Esophagus muscularis mucosa (tissue), 4 donors: ENCODE measurements around the gene PRICKLE1.

Source experiments
- EP300 ChIP-seq: sonication (generic); formaldehyde crosslinking; IDR thresholded peaks from one replicate; pipeline ENCODE4 v1.6.1; 2017; ENCODE audit warnings: antibody characterized with exemption
- POLR2A ChIP-seq: fragments of 450-650 bp; IDR thresholded peaks from one replicate; pipeline ENCODE4 v1.6.1; 2017; ENCODE audit warnings: antibody characterized with exemption, moderate library complexity, mild to moderate bottlenecking, low read depth
- POLR2AphosphoS5 ChIP-seq, 2 donors: sonication (generic); formaldehyde crosslinking; IDR thresholded peaks; one replicate each; pipeline ENCODE4 v1.6.1; 2017; ENCODE audit warnings: antibody characterized with exemption in 2 of 2
- TF ChIP-seq, protein P1 (sequence below), 3 experiments: fragments of 200-600 bp in 2 of 3; fragments of 450-650 bp in 1 of 3; sonication (generic) in 2 of 3; IDR thresholded peaks; one replicate each; pipeline ENCODE4 v1.5.1; 2017 to 2019; ENCODE audit warnings: antibody characterized with exemption in 3 of 3, mild to moderate bottlenecking in 2 of 3, moderate library complexity in 1 of 3

DNA sequence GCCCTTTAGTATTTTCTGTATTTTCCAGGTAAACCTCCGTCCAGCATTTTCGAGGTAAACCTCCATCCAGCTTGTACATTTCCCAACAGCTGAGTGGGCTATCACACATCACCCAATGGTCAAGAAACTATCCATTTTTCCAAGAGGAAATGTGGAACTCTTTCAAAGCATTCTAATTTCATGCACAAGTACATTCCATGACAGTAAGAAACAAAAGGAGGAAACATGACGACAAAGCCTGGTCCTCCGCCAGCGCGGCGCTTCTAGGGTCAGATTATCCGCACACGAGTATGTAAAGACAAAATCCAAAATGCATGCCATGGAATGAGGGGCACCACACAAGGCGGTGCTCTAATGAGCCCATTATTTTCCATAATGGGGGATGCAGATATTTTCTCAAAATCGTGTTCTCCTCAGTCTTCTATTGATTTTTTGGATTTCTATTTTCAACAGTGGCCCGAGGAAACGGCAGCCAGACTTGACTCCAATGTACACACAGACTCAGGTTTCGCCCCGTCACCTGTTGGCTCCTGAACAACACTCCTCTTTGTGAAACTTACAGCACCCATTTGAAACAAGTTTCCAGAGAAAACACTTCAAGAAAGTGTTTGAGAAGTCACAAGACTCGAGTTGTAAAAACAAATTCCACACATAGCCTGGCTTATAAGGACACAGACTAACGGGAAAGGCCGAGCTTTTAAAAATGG, 107.4 kb downstream of the PRICKLE1 start:
- TF ChIP-seq, protein P1, sequence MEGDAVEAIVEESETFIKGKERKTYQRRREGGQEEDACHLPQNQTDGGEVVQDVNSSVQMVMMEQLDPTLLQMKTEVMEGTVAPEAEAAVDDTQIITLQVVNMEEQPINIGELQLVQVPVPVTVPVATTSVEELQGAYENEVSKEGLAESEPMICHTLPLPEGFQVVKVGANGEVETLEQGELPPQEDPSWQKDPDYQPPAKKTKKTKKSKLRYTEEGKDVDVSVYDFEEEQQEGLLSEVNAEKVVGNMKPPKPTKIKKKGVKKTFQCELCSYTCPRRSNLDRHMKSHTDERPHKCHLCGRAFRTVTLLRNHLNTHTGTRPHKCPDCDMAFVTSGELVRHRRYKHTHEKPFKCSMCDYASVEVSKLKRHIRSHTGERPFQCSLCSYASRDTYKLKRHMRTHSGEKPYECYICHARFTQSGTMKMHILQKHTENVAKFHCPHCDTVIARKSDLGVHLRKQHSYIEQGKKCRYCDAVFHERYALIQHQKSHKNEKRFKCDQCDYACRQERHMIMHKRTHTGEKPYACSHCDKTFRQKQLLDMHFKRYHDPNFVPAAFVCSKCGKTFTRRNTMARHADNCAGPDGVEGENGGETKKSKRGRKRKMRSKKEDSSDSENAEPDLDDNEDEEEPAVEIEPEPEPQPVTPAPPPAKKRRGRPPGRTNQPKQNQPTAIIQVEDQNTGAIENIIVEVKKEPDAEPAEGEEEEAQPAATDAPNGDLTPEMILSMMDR (IDR thresholded peaks at IDR 0.05): no peak
- peak; percentile 19 to 27 for TF ChIP-seq POLR2AphosphoS5 (IDR thresholded peaks at IDR 0.05)
- no peak for TF ChIP-seq POLR2A
- peak; percentile 17 for TF ChIP-seq EP300
